H4 (cell line): ENCODE results near the gene AS3MT. TPM values are rescaled to one million over a fixed set of nuclear protein-coding genes. Genes with fewer than 3 reads are reported as not detected.
A peak's percentile ranks its signal among the peaks of the same experiment; 100 is the strongest.

ENCODE experiments used
- DNase-seq: peaks from one replicate; pipeline ENCODE4 v3.0.0-alpha.2; 2015; ENCODE audit warnings: low spot score
- total RNA-seq: library from RNA; depleted of rRNA; stranded (reverse); fragments of >200 nt; shearing (Covaris generic); gene quantifications from 2 replicates; pipeline ENCODE4 v1.2.3, GENCODE V29; 2014

Gene AS3MT
- total RNA-seq, 1 experiment from 2014 or later = not detected

GRCh38 chr10:102855731-102856436, 13.4 kb upstream of the AS3MT start:
- peak; percentile 98 for DNase-seq

- DNase-seq = no peak
Observed at GRCh38 chr10:102856758-102857424, 12.4 kb upstream of the AS3MT start.

- DNase-seq = no peak
Observed at GRCh38 chr10:102859911-102860310, 9.4 kb upstream of the AS3MT start.

GRCh38 chr10:102863660-102864059, 5.6 kb upstream of the AS3MT start:
- no peak for DNase-seq

GRCh38 chr10:102865620-102866019, 3.6 kb upstream of the AS3MT start:
- DNase-seq = no peak

- DNase-seq = no peak
Observed at GRCh38 chr10:102868911-102869257, 386 bp upstream of the AS3MT start.

- no peak for DNase-seq
Observed at GRCh38 chr10:102870221-102870620, 951 bp downstream of the AS3MT start.

- no peak for DNase-seq
Observed at GRCh38 chr10:102872163-102872562, 2.9 kb downstream of the AS3MT start.

GRCh38 chr10:102876747-102877153, 7.5 kb downstream of the AS3MT start:
- no peak for DNase-seq

GRCh38 chr10:102878629-102879028, 9.4 kb downstream of the AS3MT start:
- no peak for DNase-seq

- DNase-seq = no peak
Observed at GRCh38 chr10:102880256-102880655, 11.0 kb downstream of the AS3MT start.

- no peak for DNase-seq
Observed at GRCh38 chr10:102888048-102888447, 18.8 kb downstream of the AS3MT start.

- DNase-seq = no peak
Observed at GRCh38 chr10:102894466-102895213, 25.4 kb downstream of the AS3MT start.

- DNase-seq = no peak
Observed at GRCh38 chr10:102900006-102900405, 30.7 kb downstream of the AS3MT start.

GRCh38 chr10:102904346-102904745, 35.1 kb downstream of the AS3MT start:
- no peak for DNase-seq

- DNase-seq = no peak
Observed at GRCh38 chr10:102906507-102906906, 37.2 kb downstream of the AS3MT start.

- DNase-seq = no peak
Observed at GRCh38 chr10:102914781-102915180, 45.5 kb downstream of the AS3MT start.

- no peak for DNase-seq
Observed at GRCh38 chr10:102916173-102916572, 46.9 kb downstream of the AS3MT start.

GRCh38 chr10:102917314-102917961, 48.2 kb downstream of the AS3MT start:
- DNase-seq = peak; percentile 67

- DNase-seq = peak; percentile 100
Observed at GRCh38 chr10:102917962-102918816, 48.9 kb downstream of the AS3MT start, which contains the start of gene CNNM2. CNNM2 (plus strand) TSS chr10:102918294; CDS start chr10:102918481, 187 bp downstream.

GRCh38 chr10:102918817-102919245, 49.6 kb downstream of the AS3MT start:
- no peak for DNase-seq
